ENCODE data around the gene MAN1A1.

The MAN1A1 gene

DNA sequence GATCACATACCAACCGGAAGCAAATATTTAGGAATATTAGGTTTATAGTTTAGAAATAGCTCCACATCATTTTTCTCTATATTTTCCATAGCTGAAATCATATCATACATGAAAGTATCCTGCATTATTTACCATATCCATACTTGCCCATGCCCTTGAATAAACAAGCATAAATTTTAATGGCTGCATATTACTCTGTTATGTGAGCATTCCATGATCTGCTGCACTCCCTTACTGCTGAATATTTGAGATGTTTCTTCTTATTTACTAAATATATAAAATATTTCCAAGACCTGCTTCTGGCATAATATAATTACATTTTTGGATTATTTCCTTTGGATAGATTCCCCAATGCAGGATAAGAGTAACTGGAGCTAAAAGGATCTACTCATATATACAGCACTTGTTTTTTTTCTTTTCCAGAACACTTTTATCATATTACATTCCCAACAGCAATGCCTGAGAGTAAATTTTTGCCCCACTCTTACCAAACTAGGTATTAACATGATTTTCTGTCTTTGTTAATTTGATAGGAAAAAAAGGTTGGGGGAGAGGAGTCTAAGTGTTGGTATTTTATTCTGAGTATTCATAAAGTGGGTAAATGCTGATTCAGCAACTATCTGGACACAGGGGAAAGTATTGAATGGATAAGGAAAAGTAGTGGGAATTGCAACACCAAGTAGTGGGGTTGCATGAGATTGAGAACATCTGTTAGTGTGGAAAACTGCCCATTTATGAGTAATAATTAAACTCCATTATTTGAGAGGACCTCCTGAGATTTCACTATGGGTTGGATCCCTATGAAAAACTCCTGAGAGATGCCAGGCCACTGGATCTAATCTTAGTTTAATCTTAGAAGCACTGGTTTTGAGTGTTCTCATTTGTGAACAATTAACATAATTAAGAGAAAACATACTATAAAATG is 76.0 kb downstream of the MAN1A1 start:
- no peak for DNase-seq (ENCODE audit: low read depth in 2 of 3, low spot score in 2 of 3)

DNA sequence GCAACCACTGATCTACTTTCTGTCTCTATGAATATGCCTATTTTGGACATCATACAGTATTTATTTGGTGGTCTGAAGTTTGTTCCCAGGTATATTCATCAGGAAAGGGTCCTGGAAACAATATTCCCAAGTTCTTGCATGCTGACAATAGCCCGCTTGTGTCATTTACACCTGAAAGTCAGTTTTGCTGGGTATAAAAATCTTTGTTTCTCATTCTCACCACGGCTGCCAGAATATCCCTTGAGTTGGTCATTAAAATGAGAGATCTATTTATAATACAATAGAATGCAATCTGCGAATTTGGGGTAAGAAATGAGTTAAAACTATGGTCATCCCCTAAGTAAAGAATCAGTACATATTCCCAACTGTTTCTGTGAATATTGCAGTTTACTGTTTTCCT is 79.0 kb downstream of the MAN1A1 start:
- no peak for DNase-seq (ENCODE audit: low read depth in 2 of 3, low spot score in 2 of 3)

DNA sequence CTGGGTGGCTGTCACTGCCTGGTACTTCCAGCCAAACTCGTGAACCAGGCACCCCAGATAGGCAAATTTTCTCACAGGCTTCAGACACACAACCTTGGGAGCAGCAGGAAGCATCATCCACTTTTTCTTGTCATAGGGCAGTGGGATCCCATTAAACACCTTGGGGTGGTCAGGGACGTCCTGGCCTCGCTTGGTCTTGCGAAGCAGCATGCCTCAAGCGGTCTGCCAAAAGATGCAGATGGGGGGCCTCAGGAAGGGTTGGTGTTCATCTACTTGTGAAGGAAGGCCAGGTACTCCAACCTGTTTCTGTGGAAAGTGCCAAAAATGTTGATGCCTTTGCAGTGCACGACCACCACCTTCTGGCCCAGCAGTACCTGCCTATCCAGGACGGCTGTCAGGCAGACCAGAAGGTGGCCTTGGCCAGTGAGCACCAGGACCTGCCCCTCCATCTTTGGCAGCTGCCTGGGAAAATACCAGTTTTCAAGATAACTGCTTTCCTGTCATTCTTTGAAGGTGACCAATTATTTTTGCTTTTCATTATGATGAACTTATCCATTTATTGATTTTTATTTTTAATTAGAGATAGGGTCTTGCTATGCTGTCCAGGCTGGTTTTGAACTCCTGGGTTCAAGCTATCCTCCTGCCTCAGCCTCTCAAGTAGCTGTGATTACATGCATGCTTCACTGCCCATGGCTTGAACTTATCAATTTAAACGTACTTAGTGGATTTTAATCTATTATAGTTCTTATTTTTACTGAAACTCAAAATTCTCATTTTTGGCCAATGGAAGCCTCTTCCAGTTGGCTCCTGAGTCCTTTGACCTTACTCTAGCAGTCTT is 80.1 kb downstream of the MAN1A1 start:
- DNase-seq (ENCODE audit: low read depth in 2 of 3, low spot score in 2 of 3), result no peak

DNA sequence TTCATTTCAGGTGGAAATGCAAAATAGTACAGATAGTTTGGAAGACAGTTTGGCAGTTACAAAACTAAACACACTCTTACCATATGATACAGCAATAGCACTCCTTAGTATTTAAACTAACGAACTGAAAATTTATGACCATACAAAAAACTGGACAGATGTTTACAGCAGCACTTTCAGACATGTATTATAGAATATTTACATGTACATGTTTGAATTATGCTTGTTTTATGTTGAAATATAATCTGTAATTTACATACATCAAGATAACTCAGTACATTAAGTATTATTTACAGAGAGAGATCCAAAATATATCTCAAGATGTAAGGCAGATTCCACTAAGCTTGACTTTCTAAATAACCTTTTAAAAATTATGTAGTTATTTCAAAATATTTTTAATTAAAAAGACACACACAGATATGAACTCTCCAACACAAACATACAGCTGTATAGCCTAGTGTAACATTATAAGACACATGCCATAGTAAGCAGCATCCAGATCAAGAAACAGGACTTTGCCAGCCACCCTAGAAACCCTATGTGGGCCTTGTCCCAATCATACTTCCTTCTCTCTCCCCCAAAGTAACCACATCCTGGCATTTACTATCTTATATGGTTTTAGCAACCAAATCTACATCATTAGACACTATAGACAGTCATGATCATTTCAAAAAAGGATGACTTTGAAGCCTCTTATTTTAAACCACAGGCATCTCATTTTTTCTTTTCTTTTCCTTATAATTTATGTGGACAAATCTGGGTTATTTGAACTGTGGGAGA is 82.2 kb downstream of the MAN1A1 start:
- no peak for DNase-seq (ENCODE audit: low read depth in 2 of 3, low spot score in 2 of 3)

DNA sequence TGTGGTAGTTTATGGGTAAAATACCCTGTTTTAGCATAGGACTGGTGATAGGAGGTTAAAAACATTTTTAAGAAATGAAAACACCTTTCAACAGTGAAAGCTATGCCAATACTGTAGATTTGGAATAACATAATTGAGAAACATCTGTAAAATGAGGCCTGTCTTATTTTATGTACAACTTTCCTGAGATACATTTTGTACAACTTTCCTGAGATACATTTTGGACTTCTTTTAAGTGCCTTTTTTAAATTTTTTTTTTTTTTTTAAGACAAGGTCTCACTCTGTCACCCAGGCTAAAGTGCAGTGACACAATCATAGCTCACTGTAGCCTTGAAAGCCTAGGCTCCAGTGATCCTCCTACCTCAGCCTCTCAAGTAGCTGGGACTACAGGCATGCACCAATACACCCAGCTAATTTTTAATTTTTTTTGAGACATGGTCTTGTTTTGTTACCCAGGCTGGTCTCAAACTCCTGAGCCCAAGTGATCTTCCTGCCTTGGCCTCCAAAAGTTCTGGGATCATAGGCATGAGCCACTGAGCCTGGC is 84.6 kb downstream of the MAN1A1 start:
- DNase-seq (ENCODE audit: low read depth in 2 of 3, low spot score in 2 of 3), result no peak

DNA sequence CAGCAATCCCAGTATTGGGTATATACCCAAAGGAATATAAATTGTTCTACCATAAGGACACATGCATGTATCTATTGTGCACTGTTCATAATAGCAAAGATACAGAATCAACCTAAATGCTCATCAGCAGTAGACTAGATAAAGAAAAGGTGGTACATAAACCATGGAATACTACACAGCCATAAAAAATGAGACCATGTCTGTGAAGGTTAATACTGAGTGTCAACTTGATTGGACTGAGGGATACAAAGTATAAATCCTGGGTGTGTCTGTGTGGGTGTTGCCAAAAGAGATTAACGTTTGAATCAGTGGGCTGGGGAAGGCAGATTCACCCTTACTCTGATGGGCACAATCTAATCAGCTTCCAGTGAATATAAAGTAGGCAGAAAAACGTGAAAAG is 86.9 kb downstream of the MAN1A1 start:
- DNase-seq (ENCODE audit: low read depth in 2 of 3, low spot score in 2 of 3), result no peak

DNA sequence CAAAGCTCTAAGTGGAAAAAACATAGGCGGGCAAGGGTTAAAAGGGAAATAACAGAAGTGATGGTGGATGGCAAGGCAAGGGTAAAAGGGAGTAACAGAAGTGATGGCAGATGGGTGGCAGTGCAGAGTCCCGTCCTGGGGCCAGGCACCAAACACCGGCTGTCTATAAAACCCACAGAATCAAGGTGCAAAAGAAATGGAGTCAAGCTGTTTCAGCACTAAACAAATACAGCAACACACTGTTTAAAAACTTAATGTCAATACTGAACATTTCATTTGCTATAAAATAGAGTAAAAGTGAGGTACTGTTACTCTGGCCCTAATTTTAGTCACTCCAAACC is 87.6 kb downstream of the MAN1A1 start:
- no peak for DNase-seq (ENCODE audit: low read depth in 2 of 3, low spot score in 2 of 3)

DNA sequence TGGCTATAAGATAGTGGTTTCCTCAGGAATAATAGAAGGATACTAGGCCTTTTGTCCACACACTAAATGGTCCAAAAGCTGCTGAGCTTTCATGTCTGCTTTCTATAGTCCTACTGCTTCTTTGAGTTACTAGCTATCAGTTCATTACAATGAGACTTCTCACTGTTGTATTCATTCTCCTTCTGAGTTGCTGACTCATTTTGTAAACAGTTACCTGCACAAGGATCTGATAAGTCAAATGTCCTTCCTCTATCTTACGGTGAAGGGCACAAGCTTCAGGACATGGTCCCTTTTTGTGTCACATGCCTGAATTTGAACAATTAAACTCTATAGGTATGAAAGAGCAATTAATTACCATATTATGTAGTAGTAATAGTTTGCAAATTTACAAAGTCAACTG is 90.5 kb downstream of the MAN1A1 start:
- no peak for DNase-seq (ENCODE audit: low read depth in 2 of 3, low spot score in 2 of 3)

DNA sequence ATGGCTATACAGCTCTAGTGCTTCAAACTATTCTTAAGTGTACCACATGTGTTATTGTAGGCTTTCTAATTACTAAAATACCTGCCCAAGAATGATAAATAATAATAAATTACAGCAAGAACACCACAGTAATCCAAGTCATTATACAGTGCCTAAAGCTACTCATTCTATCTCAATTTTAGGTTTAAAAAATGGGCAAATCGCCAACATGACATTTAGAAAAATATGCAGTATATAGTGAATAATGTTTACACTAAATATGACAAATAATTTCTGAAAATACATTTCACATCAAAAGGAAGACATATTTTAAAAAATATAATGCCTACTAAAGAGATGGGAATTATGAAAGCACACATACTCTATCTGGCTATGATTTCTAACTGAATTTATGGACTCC is 91.8 kb downstream of the MAN1A1 start:
- no peak for DNase-seq (ENCODE audit: low read depth in 2 of 3, low spot score in 2 of 3)

DNA sequence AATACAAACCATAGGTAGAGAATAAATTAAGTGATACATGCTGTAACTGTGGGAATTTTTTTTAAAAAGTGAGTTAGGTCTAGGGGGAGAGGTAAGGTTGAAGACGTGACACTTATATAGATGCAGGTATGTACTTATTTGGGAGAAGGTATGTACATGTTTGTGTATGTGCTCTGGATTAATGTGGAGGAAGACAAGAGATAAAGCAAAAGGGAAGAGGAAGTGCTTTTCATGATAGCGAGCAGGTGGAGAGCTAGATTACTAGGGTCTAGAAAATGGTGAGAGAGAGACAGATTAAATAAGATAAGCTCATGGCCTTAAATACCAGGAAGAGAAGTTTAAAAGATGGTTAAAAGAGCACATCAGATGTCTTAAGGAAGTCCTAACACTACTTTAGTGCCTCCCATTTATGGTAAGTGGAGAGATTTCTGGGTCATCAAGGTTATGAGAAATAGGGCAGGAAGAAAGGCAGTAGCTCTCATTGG is 92.5 kb downstream of the MAN1A1 start:
- DNase-seq (ENCODE audit: low read depth in 2 of 3, low spot score in 2 of 3), result no peak

DNA sequence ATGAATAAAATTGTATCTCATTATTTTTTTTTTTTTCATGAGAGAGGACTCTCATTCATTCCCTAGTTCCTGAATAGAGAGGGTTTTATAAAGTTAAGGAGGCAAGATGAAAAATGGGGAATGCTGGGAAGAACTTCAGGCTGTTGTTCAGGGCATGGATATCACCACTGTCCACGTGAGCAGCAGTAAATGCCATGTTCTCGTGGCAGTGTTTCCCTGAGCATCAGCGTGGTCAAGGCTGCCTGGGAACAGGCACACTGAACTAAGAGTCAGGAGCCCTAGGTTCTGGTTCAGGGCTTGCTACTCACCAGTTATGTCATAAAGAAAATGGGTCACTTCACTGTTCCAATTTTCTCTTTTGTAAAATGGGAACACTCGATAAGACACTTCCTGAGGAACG is 93.2 kb downstream of the MAN1A1 start:
- DNase-seq (ENCODE audit: low read depth in 2 of 3, low spot score in 2 of 3), result no peak

DNA sequence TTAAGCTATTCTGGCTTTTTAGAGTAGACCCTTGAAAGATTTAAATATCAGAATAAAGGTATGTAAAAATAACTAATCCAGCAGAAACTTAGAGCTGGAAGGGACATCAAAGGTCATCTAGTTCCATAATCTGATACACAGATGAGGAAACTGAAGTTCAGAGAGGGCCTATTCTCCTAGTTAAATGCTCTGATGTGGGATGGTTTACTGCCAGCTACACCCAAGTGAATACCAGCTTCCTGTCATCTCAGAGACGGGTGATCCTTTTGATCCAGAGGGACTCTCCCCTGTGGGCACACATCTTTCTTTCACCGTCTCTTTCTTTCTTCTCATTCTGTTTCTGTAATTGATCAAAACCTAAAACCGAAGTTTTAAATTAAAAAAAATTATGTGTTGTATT is 94.1 kb downstream of the MAN1A1 start:
- DNase-seq (ENCODE audit: low read depth in 2 of 3, low spot score in 2 of 3), result no peak

DNA sequence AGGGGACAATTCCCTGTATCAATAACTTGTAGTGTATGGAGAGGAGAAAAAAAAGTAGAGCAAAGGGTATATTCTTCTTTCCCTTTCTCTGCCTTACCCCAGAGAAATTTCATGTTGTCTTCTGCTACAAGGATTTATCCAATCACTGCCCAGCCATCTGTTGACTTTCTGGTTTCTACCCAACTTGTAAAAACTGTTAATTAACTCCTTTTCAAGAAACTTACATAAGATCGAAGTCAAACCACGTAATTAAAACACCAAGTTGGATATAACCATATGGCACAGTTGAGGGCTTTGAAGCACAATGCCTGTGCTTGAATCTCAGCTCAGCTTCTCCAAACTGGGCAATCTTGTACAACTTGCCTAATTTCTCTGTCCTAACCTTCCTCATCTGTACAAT is 99.5 kb downstream of the MAN1A1 start:
- DNase-seq (ENCODE audit: low read depth in 2 of 3, low spot score in 2 of 3), result no peak

DNA sequence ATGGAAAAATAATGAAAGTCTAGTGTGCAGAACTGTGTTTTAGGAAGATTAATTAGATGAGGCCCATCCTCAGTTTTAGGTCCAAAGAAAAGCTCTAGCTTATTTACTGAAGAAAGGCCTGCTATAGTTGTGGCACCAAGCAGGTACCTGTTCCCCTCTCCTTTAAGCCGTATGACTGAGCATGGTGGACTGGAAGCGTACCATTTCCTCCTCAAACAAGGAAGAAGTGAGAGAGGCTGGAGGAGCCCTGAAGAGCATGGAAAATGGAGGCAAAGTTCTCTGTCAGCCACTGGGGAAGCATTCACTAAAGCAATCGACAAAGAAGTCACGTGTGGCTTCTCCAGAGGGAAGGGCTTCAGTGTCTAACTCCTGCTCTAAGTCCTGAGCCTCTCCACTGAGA is 100.2 kb downstream of the MAN1A1 start:
- DNase-seq (ENCODE audit: low read depth in 2 of 3, low spot score in 2 of 3), result no peak

DNA sequence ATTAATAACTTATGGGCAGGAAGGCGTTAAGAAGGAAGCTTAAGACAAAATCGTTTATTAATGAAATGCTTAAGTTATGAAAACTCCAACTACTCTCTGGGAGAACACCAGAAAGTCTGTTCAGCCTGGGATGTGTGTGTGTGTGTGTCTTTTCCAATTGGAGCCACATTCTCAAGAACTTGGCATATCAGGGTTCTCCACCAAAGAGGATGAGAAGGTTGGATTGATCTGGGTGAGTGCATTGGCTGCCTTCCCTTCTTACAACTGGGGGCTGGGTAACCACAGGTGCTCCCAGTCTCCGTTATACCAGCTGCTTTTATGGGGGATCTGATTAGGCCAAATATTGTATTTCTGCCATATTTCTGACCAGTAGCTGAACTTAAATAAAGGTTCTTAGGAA is 102.1 kb downstream of the MAN1A1 start:
- DNase-seq (ENCODE audit: low read depth in 2 of 3, low spot score in 2 of 3), result no peak

DNA sequence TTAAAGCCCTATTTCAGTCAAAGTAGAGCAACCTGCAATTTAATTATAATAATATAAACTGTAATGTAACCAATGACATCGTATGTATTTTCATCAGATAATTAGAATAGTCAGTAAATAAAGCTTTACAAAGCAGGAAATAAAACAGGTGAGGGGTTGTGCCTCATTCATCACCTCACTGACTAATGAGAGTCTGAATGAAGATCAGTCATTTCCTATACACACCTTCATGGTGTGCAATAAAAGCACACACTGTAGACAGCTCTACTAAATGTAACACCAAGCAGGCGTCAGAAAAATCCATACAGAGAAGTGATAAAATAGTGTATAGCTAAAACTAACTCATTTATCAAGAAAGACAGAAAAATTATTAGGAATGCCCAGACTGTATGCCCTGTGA is 105.9 kb downstream of the MAN1A1 start:
- no peak for DNase-seq (ENCODE audit: low read depth in 2 of 3, low spot score in 2 of 3)

DNA sequence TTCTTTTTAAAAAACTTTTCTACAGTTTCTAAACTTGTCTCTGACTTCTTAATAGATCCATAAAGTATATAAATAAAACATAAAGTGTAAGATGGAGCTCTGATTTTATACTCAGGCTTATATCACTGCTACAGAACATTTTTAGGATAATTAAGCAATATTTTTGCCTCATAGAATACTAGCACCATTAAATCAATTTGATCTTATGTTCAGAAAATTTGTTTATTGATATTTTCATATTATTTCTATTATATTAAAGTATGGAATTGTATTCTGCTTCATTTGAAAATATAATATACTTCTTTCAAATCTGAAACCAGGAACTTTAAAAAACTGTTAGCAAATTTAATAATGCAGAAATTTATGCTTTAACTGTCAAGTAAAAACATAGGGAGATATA is 106.5 kb downstream of the MAN1A1 start:
- no peak for DNase-seq (ENCODE audit: low read depth in 2 of 3, low spot score in 2 of 3)

DNA sequence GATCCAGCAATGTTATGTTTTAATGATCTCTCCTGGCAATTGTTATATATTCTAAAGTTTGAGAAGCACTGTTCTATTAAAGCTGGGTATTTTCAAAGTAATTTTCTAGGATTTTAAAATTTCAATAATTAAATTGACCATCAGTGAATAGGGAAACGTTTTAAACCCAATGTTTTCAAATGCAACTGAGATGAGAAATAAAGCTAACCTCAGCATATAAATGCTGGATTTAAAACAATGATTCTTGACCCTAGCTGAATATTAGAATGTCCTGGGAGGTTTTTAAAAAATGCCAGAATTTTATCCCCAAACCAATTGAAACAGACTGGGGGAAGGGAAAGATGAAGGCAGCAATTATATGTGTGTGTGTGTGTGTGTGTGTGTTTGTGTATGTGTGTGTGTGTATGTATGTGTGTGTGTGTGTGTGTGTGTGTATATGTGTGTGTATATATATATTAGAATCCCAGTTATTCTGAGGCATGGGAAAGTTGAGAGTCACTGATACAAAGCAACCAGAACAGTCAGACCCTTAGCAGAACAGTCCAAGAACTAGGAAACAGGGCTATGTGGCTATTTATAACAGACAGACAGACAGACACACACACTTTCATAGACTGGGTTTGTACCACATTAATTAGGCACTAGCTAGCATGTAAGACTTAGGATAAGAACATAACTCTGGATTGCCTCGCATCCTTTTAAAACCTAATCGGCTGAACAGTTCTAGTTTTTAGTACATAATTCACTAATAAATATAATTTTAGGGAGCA is 107.8 kb downstream of the MAN1A1 start:
- DNase-seq (ENCODE audit: low read depth in 2 of 3, low spot score in 2 of 3), result no peak

DNA sequence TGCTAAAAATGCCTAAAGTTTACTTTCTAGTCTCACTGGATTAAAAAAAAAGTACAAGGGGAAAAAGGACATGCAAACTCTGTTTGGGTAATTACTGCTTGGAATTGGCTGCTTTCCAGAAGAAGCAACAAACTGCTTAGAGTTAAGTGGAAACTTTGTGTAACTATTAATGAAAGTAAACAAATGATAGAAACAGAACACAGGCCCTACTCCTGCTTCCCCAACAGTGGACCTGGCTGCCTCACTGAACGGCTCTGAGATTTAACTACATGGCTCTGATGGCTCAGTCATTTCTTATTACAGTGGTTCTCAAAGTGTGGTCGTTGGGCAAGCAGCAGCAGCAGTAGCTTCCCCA is 108.5 kb downstream of the MAN1A1 start:
- no peak for DNase-seq (ENCODE audit: low read depth in 2 of 3, low spot score in 2 of 3)

DNA sequence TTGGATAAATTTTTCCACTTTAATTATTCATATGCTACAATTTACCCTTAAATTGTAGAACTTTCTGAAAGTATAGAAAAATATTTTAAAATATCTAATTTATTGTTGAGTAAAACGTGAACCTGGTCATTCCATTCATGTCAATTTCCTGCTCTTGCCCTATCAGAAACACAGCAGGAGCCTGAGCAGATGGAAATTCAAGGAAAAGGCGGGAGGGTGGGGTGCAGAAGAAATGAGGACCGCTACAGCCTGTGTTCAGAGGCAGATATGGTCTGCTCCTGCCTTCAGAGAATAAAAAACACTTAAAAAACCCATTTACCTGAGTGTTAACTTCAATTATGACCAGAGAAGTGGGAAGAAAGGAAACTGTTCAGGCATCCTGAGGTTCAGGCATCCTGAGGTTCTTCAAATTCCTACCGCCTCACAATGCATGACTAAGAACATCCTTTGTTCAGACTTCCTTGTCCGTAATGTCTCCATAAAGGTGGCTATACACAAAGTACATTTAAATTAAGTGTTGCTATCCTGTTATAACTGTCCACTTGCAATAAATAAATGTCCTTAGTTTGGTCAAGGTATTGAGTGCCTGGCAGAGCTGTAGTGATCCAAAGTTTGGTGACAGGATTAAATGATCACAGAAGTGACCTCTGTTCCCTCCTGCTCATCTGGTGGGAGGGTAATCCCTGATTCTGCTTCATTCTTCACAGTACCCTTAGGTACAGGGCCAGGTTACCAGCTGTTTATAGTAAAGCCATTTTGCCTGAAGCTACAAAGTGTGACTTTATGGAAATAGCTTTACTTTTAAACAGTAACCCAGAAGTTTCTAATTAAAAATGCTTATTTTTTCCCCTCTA is 109.1 kb downstream of the MAN1A1 start:
- DNase-seq (ENCODE audit: low read depth in 2 of 3, low spot score in 2 of 3), result no peak
